NCI-H1417 (cell line): ENCODE measurements around the gene OVCH1.
"Not testable (repeated sequence)": the region's sequence is repeated elsewhere in the genome, so short reads cannot be mapped to it uniquely, and the experiment has no call there.

Source experiments
- DNase-seq, 3 experiments: peaks; one replicate each; lab custom pipeline; 2025; lab: John Stamatoyannopoulos, UW

The OVCH1 gene

GRCh38 chr12:29503283-29503682 is 5.8 kb upstream of the OVCH1 start:
- no peak for DNase-seq

- no peak for DNase-seq
These were observed 1.7 kb upstream of the OVCH1 start for GRCh38 chr12:29499235-29499634.

- no peak for DNase-seq
These were observed 4.6 kb downstream of the OVCH1 start for GRCh38 chr12:29492891-29493290.

GRCh38 chr12:29486972-29487371 is 10.5 kb downstream of the OVCH1 start:
- DNase-seq, result no peak

GRCh38 chr12:29463198-29463597 is 34.3 kb downstream of the OVCH1 start:
- no peak for DNase-seq

- no peak for DNase-seq
These were observed 37.4 kb downstream of the OVCH1 start for GRCh38 chr12:29460082-29460481.

- no peak for DNase-seq
These were observed 42.4 kb downstream of the OVCH1 start for GRCh38 chr12:29455087-29455486.

GRCh38 chr12:29451888-29452287 is 45.6 kb downstream of the OVCH1 start:
- DNase-seq, result no peak

- no peak for DNase-seq
These were observed 49.3 kb downstream of the OVCH1 start for GRCh38 chr12:29448157-29448556.

- no peak for DNase-seq
These were observed 50.1 kb downstream of the OVCH1 start for GRCh38 chr12:29447285-29447975.

GRCh38 chr12:29439506-29439905 is 58.0 kb downstream of the OVCH1 start:
- DNase-seq, result no peak

- no peak for DNase-seq
These were observed 58.6 kb downstream of the OVCH1 start for GRCh38 chr12:29438752-29439408.

GRCh38 chr12:29437575-29437974 is 59.9 kb downstream of the OVCH1 start:
- DNase-seq, result no peak

GRCh38 chr12:29436815-29437214 is 60.7 kb downstream of the OVCH1 start:
- DNase-seq, result not testable (repeated sequence)

GRCh38 chr12:29431513-29431912 is 66.0 kb downstream of the OVCH1 start:
- DNase-seq, result no peak

GRCh38 chr12:29430716-29431044 is 66.8 kb downstream of the OVCH1 start:
- no peak for DNase-seq

GRCh38 chr12:29429999-29430715 is 67.3 kb downstream of the OVCH1 start:
- DNase-seq, result peak in 1 of 3 experiments; percentile 6

GRCh38 chr12:29428633-29429032 is 68.9 kb downstream of the OVCH1 start:
- no peak for DNase-seq

GRCh38 chr12:29427964-29428363 is 69.5 kb downstream of the OVCH1 start:
- DNase-seq, result no peak

- no peak for DNase-seq
These were observed 71.0 kb downstream of the OVCH1 start for GRCh38 chr12:29426498-29426897.

- no peak for DNase-seq
These were observed 71.8 kb downstream of the OVCH1 start for GRCh38 chr12:29425722-29426121.

- no peak for DNase-seq
These were observed 80.7 kb downstream of the OVCH1 start for GRCh38 chr12:29416748-29417147.

GRCh38 chr12:29415111-29415510 is 82.4 kb downstream of the OVCH1 start:
- no peak for DNase-seq
